IMR-90 (cell line): ENCODE data around the gene FMNL1.

Experiments used
- POLR2A ChIP-seq: IDR thresholded peaks from 2 replicates; pipeline ENCODE4 v1.6.1; 2012; ENCODE audit warnings: mild to moderate bottlenecking, low read depth, low read length
- RFX5 ChIP-seq: IDR thresholded peaks from 2 replicates; pipeline ENCODE4 v1.8.0; 2012; ENCODE audit warnings: low read depth, mild to moderate bottlenecking, low read length, moderate library complexity

DNA sequence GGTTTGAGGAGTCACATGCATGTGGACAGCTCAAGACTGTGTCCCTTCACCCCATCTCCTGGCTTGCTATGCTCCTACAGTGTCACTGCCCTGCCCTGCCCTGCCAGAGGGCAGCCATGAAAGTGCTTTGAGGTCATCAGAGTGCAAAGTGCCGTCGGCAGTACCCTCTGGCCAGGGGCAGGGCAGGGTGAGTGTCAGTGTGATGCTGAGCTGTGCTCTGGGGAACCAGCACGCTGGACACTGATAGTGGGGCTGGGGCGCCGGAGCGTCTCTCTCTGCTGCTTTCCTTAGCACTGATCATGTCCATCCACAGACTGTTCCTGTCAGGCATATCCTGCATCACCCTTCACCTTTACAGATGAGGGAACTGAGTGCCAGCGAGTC lies 41.8 kb downstream of the FMNL1 start:
- TF ChIP-seq POLR2A (no peak), RFX5 (no peak)
